Prostate gland (tissue), 2 donors: Measurements from ENCODE around the gene ZNF516. TPM values are rescaled to one million over a fixed set of nuclear protein-coding genes. Genes with fewer than 3 reads are reported as not detected.

Experiments used
- DNase-seq: peaks from one replicate; pipeline ENCODE4 v3.0.0-alpha.2; 2019; ENCODE audit warnings: low spot score
- H3K27ac ChIP-seq, 2 donors: fragments of 200-600 bp; sonication (generic); 2 replicates each; pipeline ENCODE4 v1.5.1; 2017 to 2019
- H3K27me3 ChIP-seq: fragments of 200-600 bp; sonication (generic); replicated peaks from 2 replicates; pipeline ENCODE4 v1.5.1; 2019; ENCODE audit not compliant: insufficient read depth
- H3K36me3 ChIP-seq, 2 donors: fragments of 200-600 bp; sonication (generic); 1 replicate in 1 of 2; 2 replicates in 1 of 2; pipeline versions ENCODE4 v1.5.1 to v1.8.1; 2017 to 2019
- H3K4me1 ChIP-seq: fragments of 200-600 bp; sonication (generic); replicated peaks from 2 replicates; pipeline ENCODE4 v1.5.1; 2019
- H3K4me3 ChIP-seq, 2 donors: fragments of 200-600 bp; sonication (generic); 2 replicates each; pipeline ENCODE4 v1.5.1; 2017 to 2019
- H3K9me3 ChIP-seq: fragments of 200-600 bp; sonication (generic); 2 replicates; pipeline ENCODE4 v1.5.1; 2017
- CTCF ChIP-seq, 4 experiments: fragments of 200-600 bp in 2 of 4; fragments of 450-650 bp in 2 of 4; sonication (generic) in 2 of 4; IDR thresholded peaks; 1 replicate in 3 of 4; 2 replicates in 1 of 4; pipeline ENCODE4 v1.5.1; 2016 to 2019; ENCODE audit warnings: antibody characterized with exemption in 4 of 4, mild to moderate bottlenecking in 2 of 4, moderate library complexity in 2 of 4
- POLR2A ChIP-seq: fragments of 450-650 bp; IDR thresholded peaks from one replicate; pipeline ENCODE4 v1.6.1; 2016; ENCODE audit warnings: antibody characterized with exemption, mild to moderate bottlenecking
- POLR2AphosphoS5 ChIP-seq: sonication (generic); formaldehyde crosslinking; IDR thresholded peaks from one replicate; pipeline ENCODE4 v1.6.1; 2017; ENCODE audit warnings: antibody characterized with exemption
- WGBS: methylation state at CpG from one replicate; pipeline ENCODE4 v1.1.5; 2018; 5-methylcytosine and 5-hydroxymethylcytosine counted together
- intact Hi-C: fragments of 100-400 bp; cut with DNase I; formaldehyde crosslinking; loops from one replicate; pipeline ENCODE4 v1.14.2; 2022
- total RNA-seq, 2 donors: library from RNA; depleted of rRNA; stranded (reverse); fragments of >200 nt; gene quantifications; one replicate each; pipeline ENCODE4 v1.1.0, GENCODE V29; 2016

Gene ZNF516
- total RNA-seq, 2 donors from 2014 or later = 25.0 to 158 TPM

- no peaks in the 10 kb centered on the region for H3K9me3 ChIP-seq
- no peak for DNase-seq
- 97% methylated on average over 49 of the region's 54 CpGs for WGBS
- TF ChIP-seq POLR2AphosphoS5 (no peak), POLR2A (no peak), CTCF (IDR thresholded peaks at IDR 0.05) (no peak)
- no peak overlapping the region for H3K4me3 ChIP-seq
- H3K27ac ChIP-seq = no peak overlapping the region
- peaks cover 0 to 13% of the 10 kb centered on the region in 2 donors for H3K36me3 ChIP-seq
- H3K27me3 ChIP-seq = no peaks in the 10 kb centered on the region
- intact Hi-C loops = loop anchor here (10.0 kb wide), 1 partner anchor 1236 kb away; the partner anchor contains the start of gene PTGR3
- H3K4me1 ChIP-seq = peaks cover 5% of the 10 kb centered on the region
Measured at GRCh38 chr18:76441002-76441667, 53.9 kb downstream of the ZNF516 start.

- TF ChIP-seq CTCF (IDR thresholded peaks at IDR 0.05) = no peak
- no peak for TF ChIP-seq POLR2A
- TF ChIP-seq POLR2AphosphoS5 = no peak
- Histone ChIP-seq H3K27ac (no peak overlapping the region), H3K27me3 (no peaks in the 10 kb centered on the region), H3K36me3 (peaks cover 0 to 13% of the 10 kb centered on the region in 2 donors), H3K4me1 (no peaks in the 10 kb centered on the region), H3K9me3 (no peaks in the 10 kb centered on the region), H3K4me3 (no peak overlapping the region)
- intact Hi-C loops = no loop called here
- 88% methylated on average over 8 of the region's 8 CpGs for WGBS
- DNase-seq = no peak
Measured at GRCh38 chr18:76437910-76438309, 57.1 kb downstream of the ZNF516 start.

GRCh38 chr18:76437011-76437410 is 58.0 kb downstream of the ZNF516 start:
- intact Hi-C loops = no loop called here
- H3K27ac ChIP-seq = no peak overlapping the region
- DNase-seq = no peak
- H3K36me3 ChIP-seq = peaks cover 0 to 4% of the 10 kb centered on the region in 2 donors
- H3K27me3 ChIP-seq = no peaks in the 10 kb centered on the region
- no peak overlapping the region for H3K4me3 ChIP-seq
- no peak for TF ChIP-seq POLR2AphosphoS5
- no peak for TF ChIP-seq POLR2A
- TF ChIP-seq CTCF (IDR thresholded peaks at IDR 0.05) = no peak
- no peaks in the 10 kb centered on the region for H3K4me1 ChIP-seq
- 82% methylated on average over 11 of the region's 11 CpGs for WGBS
- no peaks in the 10 kb centered on the region for H3K9me3 ChIP-seq

- Histone ChIP-seq H3K4me1 (no peaks in the 10 kb centered on the region), H3K27me3 (no peaks in the 10 kb centered on the region), H3K4me3 (no peak overlapping the region), H3K36me3 (no peaks in the 10 kb centered on the region), H3K9me3 (no peaks in the 10 kb centered on the region), H3K27ac (no peak overlapping the region)
- no peak for DNase-seq
- 84% methylated on average over 16 of the region's 16 CpGs for WGBS
- intact Hi-C loops = no loop called here
- TF ChIP-seq POLR2A = no peak
- TF ChIP-seq POLR2AphosphoS5 = no peak
- TF ChIP-seq CTCF (IDR thresholded peaks at IDR 0.05) = no peak
Measured at GRCh38 chr18:76436342-76436741, 58.7 kb downstream of the ZNF516 start.

GRCh38 chr18:76435316-76435989 is 59.6 kb downstream of the ZNF516 start:
- H3K4me3 ChIP-seq = no peak overlapping the region
- intact Hi-C loops = no loop called here
- H3K4me1 ChIP-seq = no peaks in the 10 kb centered on the region
- H3K27ac ChIP-seq = no peak overlapping the region
- H3K36me3 ChIP-seq = no peaks in the 10 kb centered on the region
- WGBS = 77% methylated on average over 17 of the region's 17 CpGs
- no peak for DNase-seq
- H3K9me3 ChIP-seq = no peaks in the 10 kb centered on the region
- TF ChIP-seq CTCF (IDR thresholded peaks at IDR 0.05) (peak in 1 of 4 experiments; percentile 6), POLR2AphosphoS5 (no peak)
- H3K27me3 ChIP-seq = no peaks in the 10 kb centered on the region
